Activated CD4-positive, alpha-beta T cell treated with anti-CD3 and anti-CD28 coated beads, Interleukin-2, amount 50 U/mL, for 1 hour (primary cell): Measurements from ENCODE around the gene MRPL17.

Experiments
- DNase-seq: peaks from one replicate; pipeline ENCODE4 v3.0.0-alpha.2; 2020

MRPL17 gene

GRCh38 chr11:6631361-6631890 is 51.7 kb downstream of the MRPL17 start:
- no peak for DNase-seq

- no peak for DNase-seq
These were observed 52.4 kb downstream of the MRPL17 start for GRCh38 chr11:6630632-6631291.
